ENCODE measurements around the gene EYS.

EYS gene

DNA sequence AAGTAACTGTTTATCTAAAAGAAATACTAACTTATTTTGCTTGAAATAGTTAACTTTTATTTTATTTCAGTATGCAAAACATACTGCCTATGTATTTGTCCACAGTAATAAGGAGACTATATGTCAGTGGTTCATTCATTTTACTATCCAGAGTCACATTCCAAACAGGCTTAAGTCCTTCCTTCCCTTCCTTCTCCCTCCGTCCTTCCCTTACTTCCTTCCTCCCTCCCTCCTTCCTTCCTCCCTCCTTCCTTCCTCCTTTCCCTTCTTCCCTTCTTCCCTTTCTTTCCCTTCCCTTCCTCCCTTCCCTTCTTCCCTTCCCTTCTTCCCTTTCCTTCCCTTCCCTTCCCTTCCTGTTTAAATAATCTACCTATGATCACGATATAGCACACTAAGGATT lies 899.2 kb downstream of the EYS start:
- no peak for DNase-seq

DNA sequence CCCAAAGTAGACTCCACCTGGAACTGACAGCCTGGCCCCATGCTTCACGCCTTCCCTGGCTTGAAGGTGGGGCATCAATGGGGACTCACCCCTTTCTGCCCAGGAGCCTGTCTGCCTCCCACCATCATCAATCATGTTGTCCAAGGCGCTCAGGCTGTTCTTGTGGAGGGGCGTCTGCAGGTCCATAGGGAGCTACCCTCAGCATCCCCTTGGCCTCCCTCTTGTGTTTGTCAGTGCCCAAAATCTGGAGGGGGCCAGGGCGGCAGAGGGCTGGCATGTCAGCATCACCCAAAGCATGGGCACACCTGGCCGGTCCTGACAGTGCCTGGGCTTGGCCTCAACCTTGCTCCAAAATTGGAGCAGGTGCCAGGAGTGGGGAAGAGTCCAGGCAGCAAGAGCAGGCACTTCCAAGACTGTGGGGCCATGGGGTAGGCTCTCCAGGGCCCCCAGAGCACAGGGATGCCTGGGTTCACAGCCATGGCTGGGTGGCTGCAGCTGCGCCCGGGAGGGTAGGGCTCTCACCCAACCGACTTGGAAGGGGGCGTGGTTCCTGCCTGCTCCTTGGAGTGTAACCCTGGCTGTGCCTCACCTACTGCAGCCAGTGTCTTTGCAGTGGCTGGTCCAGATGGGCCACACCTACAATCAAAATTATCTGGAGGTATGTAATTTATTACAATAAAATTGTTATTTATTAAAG lies 903.4 kb downstream of the EYS start:
- DNase-seq: no peak

DNA sequence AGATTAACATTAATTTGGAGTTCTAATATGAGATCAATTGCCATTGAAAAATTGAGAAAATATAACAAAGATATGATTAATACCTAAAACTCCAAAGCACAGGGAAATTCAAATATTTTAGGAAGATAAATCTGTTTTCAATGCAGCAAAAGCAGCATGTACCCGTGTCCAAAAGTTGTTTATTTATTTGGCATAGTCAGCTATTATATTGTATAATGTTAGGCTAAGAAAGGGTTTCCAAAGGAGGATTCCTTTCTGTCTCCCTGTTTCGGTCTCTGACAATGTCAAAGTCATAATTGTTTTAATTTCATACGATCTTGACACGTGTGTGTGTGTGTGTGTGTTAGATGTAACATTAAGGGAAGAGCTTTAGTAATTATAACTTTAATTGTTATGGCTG lies 914.5 kb downstream of the EYS start:
- DNase-seq: no peak

DNA sequence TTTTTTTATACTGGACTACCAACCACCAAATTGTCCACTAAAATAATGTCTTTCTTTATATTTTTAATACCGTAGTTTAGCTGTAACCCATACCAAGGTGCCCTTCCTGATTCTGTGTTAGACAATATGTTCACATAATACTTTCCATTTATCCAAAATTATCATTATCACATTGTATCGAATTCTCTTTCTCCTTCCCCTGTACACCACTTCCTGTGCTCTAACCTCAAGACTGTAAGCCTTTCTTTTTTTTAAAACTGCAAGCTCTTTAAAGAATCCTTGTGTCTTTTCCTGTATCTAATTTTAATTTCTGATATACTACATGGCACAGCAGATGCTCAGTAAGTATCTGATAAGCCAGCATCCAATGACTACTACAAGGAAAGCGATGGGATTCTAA lies 917.5 kb downstream of the EYS start:
- DNase-seq: no peak

- no peak for DNase-seq
These were observed 920.3 kb downstream of the EYS start for GRCh38 chr6:64786736-64787135.

- DNase-seq: no peak
These were observed 924.1 kb downstream of the EYS start for GRCh38 chr6:64782877-64783276.

GRCh38 chr6:64777941-64778785 lies 928.9 kb downstream of the EYS start:
- DNase-seq: no peak

GRCh38 chr6:64776359-64776758 lies 930.7 kb downstream of the EYS start:
- no peak for DNase-seq

- DNase-seq: no peak
These were observed 932.1 kb downstream of the EYS start for GRCh38 chr6:64774881-64775280.

- no peak for DNase-seq
These were observed 956.1 kb downstream of the EYS start for GRCh38 chr6:64750910-64751309.

DNA sequence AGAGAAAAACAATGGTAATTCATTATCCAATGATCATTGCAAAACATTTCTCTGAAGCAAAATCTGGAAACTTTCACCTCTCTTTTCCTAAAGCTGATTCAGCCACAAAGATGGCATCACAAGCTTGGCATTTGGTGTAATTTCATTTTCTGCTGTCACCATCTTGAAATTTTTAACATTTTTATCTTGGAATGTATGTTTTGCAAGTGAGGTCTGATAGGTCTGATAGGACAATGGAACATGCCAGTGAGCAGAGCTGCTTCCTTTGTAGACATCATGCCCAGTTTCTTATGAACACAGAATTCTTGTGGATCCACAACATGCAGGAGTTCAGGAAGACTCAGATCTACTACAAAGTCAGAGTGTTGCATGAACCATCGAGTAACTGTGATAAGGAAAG lies 969.6 kb downstream of the EYS start:
- DNase-seq: no peak

DNA sequence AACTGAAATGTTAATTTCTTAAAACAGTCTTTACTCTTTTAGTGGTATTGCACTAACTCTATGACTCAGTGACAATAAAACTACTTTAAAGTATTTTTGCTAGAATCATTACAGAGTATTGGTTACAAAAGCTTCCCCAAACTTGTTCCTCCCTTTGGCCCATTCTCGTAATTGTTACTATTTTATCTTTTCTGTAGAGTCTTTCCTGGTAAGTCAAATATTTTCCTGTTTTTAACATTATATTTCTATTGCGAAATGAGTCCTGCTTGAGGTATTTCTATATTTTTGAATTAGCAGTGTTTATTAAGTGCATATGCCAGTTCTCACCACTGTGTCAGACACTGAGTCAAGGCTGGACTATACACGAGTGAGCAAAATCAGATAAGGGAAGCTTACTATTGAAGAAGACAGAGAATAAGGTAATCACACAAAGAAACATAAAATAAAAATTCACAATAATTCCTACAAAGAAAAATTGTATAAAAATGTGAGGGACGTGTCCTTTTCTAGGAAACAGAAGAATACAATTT lies 970.5 kb downstream of the EYS start:
- no peak for DNase-seq

GRCh38 chr6:64733433-64733832 lies 973.6 kb downstream of the EYS start:
- DNase-seq: no peak

DNA sequence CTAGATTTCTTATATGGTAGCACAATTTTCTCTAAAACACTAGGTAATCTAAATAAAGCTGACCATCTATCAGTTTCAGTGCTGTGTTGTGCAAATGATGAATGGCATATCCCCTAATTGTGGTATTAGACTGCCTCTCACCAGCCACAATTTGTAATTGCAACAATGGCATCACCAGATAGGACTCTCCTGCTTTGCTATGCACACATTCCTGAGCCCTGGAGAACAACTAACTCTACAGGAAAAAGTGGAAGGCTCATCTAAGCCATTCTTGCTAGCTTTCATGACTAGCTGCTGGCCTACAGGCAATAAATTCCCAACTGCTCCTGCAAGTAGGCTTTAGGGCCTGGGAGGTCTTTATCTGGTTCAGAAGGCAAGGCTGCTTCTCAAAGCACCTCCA lies 974.1 kb downstream of the EYS start:
- DNase-seq: no peak

- no peak for DNase-seq
These were observed 977.5 kb downstream of the EYS start for GRCh38 chr6:64729522-64729921.

DNA sequence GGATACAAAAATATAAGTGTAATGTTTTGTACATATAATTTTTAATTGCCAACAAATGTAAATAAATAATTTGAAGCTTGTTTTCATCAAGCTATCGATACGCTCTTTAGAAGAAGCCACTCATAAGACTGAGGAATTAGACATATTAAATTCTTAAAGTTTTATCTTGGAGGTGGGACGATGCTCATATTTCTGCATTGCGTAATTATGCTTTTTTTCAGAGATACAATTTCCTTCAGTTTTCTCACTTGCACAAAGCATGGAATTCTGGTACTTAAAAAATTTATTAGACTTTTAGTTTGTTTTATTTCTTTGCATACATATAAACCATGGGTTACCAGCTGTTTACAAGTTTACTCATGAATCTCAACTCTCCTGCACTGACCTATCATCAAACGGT lies 980.0 kb downstream of the EYS start:
- no peak for DNase-seq

- DNase-seq: no peak
These were observed 982.9 kb downstream of the EYS start for GRCh38 chr6:64724091-64724490.

- DNase-seq: no peak
These were observed 983.5 kb downstream of the EYS start for GRCh38 chr6:64723327-64724058.

DNA sequence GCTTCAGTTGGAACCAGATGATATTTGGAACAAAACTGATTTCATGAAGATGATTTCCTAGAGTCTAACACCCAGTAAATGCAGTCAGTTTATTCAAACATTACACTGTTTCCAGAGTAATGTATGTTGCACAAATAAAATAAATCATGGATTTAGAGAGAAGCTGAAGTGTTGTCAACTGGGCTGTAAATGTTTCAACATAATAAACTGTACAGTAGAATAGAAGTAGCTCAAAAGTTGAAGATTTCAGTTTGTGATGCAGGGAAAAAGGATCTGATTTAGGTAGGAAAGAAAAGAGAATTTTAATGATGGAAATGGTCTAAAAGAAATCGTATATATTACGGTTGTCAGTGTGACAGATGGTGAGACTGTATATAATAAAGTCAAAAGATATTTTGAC lies 985.2 kb downstream of the EYS start:
- no peak for DNase-seq

DNA sequence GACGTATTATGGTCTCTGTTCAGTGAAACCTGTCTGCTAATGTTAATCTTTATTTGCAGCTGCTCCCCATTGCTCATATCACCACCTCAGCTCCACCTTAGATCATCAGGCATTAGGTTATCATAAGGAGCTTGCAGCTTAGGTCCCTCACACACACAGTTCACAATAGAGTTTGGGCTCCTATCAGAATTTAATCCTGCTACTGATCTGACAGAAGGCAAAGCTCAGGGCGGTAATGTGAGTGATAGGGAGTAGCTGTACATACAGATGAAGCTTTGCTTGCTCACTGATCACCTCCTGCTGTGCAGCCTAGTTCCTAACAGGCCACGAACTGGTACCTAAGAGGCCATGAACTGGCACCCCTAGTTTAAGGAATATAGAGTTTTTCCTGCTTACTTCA lies 989.7 kb downstream of the EYS start:
- no peak for DNase-seq

DNA sequence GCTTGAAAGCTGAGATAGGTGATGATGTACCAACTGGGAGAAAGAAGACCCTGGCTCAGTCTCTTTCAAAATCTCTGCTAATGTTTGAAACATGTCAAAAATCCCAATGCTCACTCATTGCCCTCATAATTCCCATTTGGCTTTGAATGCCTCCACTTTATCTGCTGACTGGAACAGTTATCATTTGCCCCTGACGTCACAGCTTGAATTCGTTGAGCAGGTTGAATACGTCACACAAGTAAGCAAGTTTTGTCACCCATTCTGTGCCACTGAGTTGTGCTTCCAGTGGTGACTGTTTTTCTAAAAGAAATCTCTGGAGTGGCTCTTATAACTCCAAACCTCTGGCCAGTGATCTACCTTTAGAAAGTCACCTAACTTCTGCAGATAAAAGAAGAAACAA lies 991.4 kb downstream of the EYS start:
- DNase-seq: no peak

DNA sequence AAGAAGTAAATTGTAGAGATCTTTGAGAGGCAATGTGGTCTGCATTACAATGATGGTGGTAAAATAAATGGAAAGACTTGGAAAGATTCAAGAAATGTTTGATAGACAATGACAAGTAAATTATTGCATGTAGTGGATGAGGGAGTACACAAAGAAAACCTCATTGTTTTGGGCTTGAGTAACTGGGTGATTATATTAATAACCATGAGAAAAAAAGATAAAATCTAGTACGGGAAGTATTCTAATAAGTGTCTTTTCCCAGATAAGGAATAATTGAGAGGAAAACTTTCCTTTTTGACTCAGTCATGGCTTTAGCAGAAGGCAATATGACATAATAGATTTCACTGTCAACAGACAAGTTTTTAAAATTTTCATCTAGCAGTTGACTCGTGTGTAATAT lies 993.0 kb downstream of the EYS start:
- DNase-seq: no peak

- no peak for DNase-seq
These were observed 993.9 kb downstream of the EYS start for GRCh38 chr6:64713175-64713574.

- no peak for DNase-seq
These were observed 994.4 kb downstream of the EYS start for GRCh38 chr6:64712606-64713005.

Data from right forelimb (tissue), 1 donor.